ENCODE results near the gene STK32A. TPM values are rescaled to one million over a fixed set of nuclear protein-coding genes. Genes with fewer than 3 reads are reported as not detected.

Gene STK32A
- 0.14 TPM for total RNA-seq
- 0.09 TPM for polyA plus RNA-seq
- long read RNA-seq, donor 1, result 0 reads
- long read RNA-seq, donor 2, result 0 reads
- long read RNA-seq, donor 3, result 0 reads
- long read RNA-seq, donor 4, result 0 reads
- long read RNA-seq, donor 5, partial matches to known transcripts, result 0 of 1 reads
- long read RNA-seq, donor 5, other reads (novel, unspliced or antisense), result 0 of 1 reads
- long read RNA-seq, donor 6, result 0 reads
- long read RNA-seq, donor 7, result 0 reads
- long read RNA-seq, donor 8, result 0 reads
- long read RNA-seq, donor 9, result 0 reads
- long read RNA-seq, donor 10, result 0 reads

GRCh38 chr5:147234825-147235635, at the start of gene STK32A:
Gene STK32A, plus strand, starts transcription at chr5:147235026. Its CDS starts 4,609 bp downstream, at chr5:147239635.
- H3K9me3 ChIP-seq (ENCODE audit: control insufficient read depth in 2 of 2, insufficient read depth in 1 of 2, low read length in 1 of 2), result no peaks in the 10 kb centered on the region
- peaks cover 17 to 22% of the 10 kb centered on the region in 2 donors for H3K27me3 ChIP-seq (ENCODE audit: control insufficient read depth in 2 of 2, insufficient read depth in 1 of 2, low read length in 1 of 2)
- H3K4me1 ChIP-seq (ENCODE audit: control insufficient read depth in 2 of 2, insufficient read depth in 2 of 2, low read length in 2 of 2), result no peaks in the 10 kb centered on the region
- H3K27ac ChIP-seq (ENCODE audit: low read depth in 1 of 2, low read length in 1 of 2), result no peak within 1 kb of the TSS
- no peaks in the 10 kb centered on the region for H3K36me3 ChIP-seq (ENCODE audit: control insufficient read depth in 2 of 2, insufficient read depth in 2 of 2, low read length in 1 of 2)
- WGBS, result 7% methylated on average over 28 of the region's 28 CpGs
- no peak within 1 kb of the TSS for H3K4me3 ChIP-seq (ENCODE audit: low read length in 2 of 2)
- no peak for DNase-seq (ENCODE audit: low read depth in 6 of 9, low spot score in 9 of 9)

GRCh38 chr5:147187099-147187540, 47.7 kb upstream of the STK32A start:
- H3K27ac ChIP-seq (ENCODE audit: low read depth in 1 of 2, low read length in 1 of 2), result no peak overlapping the region
- WGBS, result 82% methylated on average over 1 of the region's 1 CpG
- no peaks in the 10 kb centered on the region for H3K36me3 ChIP-seq (ENCODE audit: control insufficient read depth in 2 of 2, insufficient read depth in 2 of 2, low read length in 1 of 2)
- H3K4me1 ChIP-seq (ENCODE audit: control insufficient read depth in 2 of 2, insufficient read depth in 2 of 2, low read length in 2 of 2), result no peaks in the 10 kb centered on the region
- H3K9me3 ChIP-seq (ENCODE audit: control insufficient read depth in 2 of 2, insufficient read depth in 1 of 2, low read length in 1 of 2), result no peaks in the 10 kb centered on the region
- H3K4me3 ChIP-seq (ENCODE audit: low read length in 2 of 2), result no peak overlapping the region
- DNase-seq (ENCODE audit: low read depth in 6 of 9, low spot score in 9 of 9), result no peak
- no peaks in the 10 kb centered on the region for H3K27me3 ChIP-seq (ENCODE audit: control insufficient read depth in 2 of 2, insufficient read depth in 1 of 2, low read length in 1 of 2)

DNA sequence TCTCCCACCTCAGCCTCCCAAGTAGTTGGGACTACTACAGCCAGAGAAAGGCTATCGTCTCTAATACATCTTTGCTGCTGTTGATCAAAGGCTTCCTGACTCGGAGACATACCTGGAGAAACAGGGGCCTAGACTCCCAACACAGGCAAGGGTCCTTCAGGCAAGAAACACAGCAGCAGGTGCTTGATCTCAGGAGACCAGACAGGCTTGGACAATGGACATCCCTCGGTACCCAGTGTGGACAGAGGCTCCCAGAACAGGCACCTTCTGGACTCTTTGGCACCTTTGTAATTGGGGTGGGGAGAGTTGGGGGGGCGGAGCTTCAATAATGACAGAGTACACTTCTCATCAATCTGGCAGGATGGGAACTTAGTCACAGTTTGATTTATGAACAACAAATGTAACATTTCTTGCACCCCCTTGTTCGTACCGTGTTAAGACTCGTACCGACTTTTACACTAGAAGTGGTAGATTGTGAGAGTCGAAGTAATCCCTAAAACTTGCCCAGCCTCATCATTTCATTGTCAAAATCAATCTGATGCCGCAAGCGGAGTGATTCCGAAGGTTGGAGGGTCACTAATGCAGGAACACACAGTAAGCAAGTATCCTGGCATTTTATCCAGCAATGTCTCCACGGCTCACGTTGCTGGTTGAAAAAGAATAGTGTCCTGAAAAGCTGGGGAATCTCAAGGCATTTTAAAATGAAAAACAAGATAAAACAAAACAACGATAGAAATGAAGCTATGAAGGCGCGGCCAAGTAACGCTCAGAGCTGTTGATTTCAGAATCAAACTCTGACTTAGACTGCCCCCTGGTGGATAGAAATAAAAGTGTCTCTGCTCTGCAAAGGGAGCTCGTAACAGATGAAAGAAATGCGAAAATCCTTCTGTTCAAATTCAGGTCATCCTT, 46.4 kb upstream of the STK32A start:
- H3K9me3 ChIP-seq (ENCODE audit: control insufficient read depth in 2 of 2, insufficient read depth in 1 of 2, low read length in 1 of 2), result no peaks in the 10 kb centered on the region
- DNase-seq (ENCODE audit: low read depth in 6 of 9, low spot score in 9 of 9), result peak; percentile 8 to 59 (median 27)
- WGBS, result 56% methylated on average over 20 of the region's 20 CpGs
- H3K36me3 ChIP-seq (ENCODE audit: control insufficient read depth in 2 of 2, insufficient read depth in 2 of 2, low read length in 1 of 2), result no peaks in the 10 kb centered on the region
- H3K27ac ChIP-seq (ENCODE audit: low read depth in 1 of 2, low read length in 1 of 2), result no peak overlapping the region
- no peaks in the 10 kb centered on the region for H3K27me3 ChIP-seq (ENCODE audit: control insufficient read depth in 2 of 2, insufficient read depth in 1 of 2, low read length in 1 of 2)
- no peaks in the 10 kb centered on the region for H3K4me1 ChIP-seq (ENCODE audit: control insufficient read depth in 2 of 2, insufficient read depth in 2 of 2, low read length in 2 of 2)
- no peak overlapping the region for H3K4me3 ChIP-seq (ENCODE audit: low read length in 2 of 2)

DNA sequence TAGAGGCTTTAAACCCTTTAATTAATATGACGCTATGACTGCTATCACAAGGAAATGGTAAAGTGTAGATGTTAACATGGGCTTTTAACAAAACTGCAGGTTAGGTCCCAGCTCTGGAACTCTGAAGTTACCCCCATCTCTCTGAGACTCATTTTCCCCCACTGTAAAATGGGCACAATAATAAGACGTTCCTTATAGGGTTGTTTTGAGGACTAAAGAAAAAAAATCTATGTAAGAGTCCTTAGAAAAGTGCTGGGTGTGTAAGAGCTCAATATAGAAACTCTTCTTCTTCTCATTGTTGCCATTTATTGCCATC, 45.8 kb upstream of the STK32A start:
- 25% methylated on average over 2 of the region's 2 CpGs for WGBS
- DNase-seq (ENCODE audit: low read depth in 6 of 9, low spot score in 9 of 9), result no peak
- Histone ChIP-seq H3K27ac (ENCODE audit: low read depth in 1 of 2, low read length in 1 of 2) (no peak overlapping the region), H3K9me3 (ENCODE audit: control insufficient read depth in 2 of 2, insufficient read depth in 1 of 2, low read length in 1 of 2) (no peaks in the 10 kb centered on the region), H3K4me3 (ENCODE audit: low read length in 2 of 2) (no peak overlapping the region), H3K4me1 (ENCODE audit: control insufficient read depth in 2 of 2, insufficient read depth in 2 of 2, low read length in 2 of 2) (no peaks in the 10 kb centered on the region), H3K36me3 (ENCODE audit: control insufficient read depth in 2 of 2, insufficient read depth in 2 of 2, low read length in 1 of 2) (no peaks in the 10 kb centered on the region), H3K27me3 (ENCODE audit: control insufficient read depth in 2 of 2, insufficient read depth in 1 of 2, low read length in 1 of 2) (no peaks in the 10 kb centered on the region)

GRCh38 chr5:147190331-147190730, 44.5 kb upstream of the STK32A start:
- DNase-seq (ENCODE audit: low read depth in 6 of 9, low spot score in 9 of 9), result no peak
- WGBS, result 82% methylated on average over 1 of the region's 1 CpG
- no peak overlapping the region for H3K27ac ChIP-seq (ENCODE audit: low read depth in 1 of 2, low read length in 1 of 2)
- H3K27me3 ChIP-seq (ENCODE audit: control insufficient read depth in 2 of 2, insufficient read depth in 1 of 2, low read length in 1 of 2), result no peaks in the 10 kb centered on the region
- H3K36me3 ChIP-seq (ENCODE audit: control insufficient read depth in 2 of 2, insufficient read depth in 2 of 2, low read length in 1 of 2), result no peaks in the 10 kb centered on the region
- no peaks in the 10 kb centered on the region for H3K4me1 ChIP-seq (ENCODE audit: control insufficient read depth in 2 of 2, insufficient read depth in 2 of 2, low read length in 2 of 2)
- H3K4me3 ChIP-seq (ENCODE audit: low read length in 2 of 2), result no peak overlapping the region
- no peaks in the 10 kb centered on the region for H3K9me3 ChIP-seq (ENCODE audit: control insufficient read depth in 2 of 2, insufficient read depth in 1 of 2, low read length in 1 of 2)

GRCh38 chr5:147193123-147193522, 41.7 kb upstream of the STK32A start:
- H3K27me3 ChIP-seq (ENCODE audit: control insufficient read depth in 2 of 2, insufficient read depth in 1 of 2, low read length in 1 of 2), result no peaks in the 10 kb centered on the region
- H3K36me3 ChIP-seq (ENCODE audit: control insufficient read depth in 2 of 2, insufficient read depth in 2 of 2, low read length in 1 of 2), result no peaks in the 10 kb centered on the region
- H3K9me3 ChIP-seq (ENCODE audit: control insufficient read depth in 2 of 2, insufficient read depth in 1 of 2, low read length in 1 of 2), result no peaks in the 10 kb centered on the region
- H3K4me1 ChIP-seq (ENCODE audit: control insufficient read depth in 2 of 2, insufficient read depth in 2 of 2, low read length in 2 of 2), result no peaks in the 10 kb centered on the region
- DNase-seq (ENCODE audit: low read depth in 6 of 9, low spot score in 9 of 9), result no peak
- no peak overlapping the region for H3K4me3 ChIP-seq (ENCODE audit: low read length in 2 of 2)
- 90% methylated on average over 1 of the region's 1 CpG for WGBS
- no peak overlapping the region for H3K27ac ChIP-seq (ENCODE audit: low read depth in 1 of 2, low read length in 1 of 2)

- 88% methylated on average over 5 of the region's 5 CpGs for WGBS
- Histone ChIP-seq H3K4me1 (ENCODE audit: control insufficient read depth in 2 of 2, insufficient read depth in 2 of 2, low read length in 2 of 2) (no peaks in the 10 kb centered on the region), H3K27ac (ENCODE audit: low read depth in 1 of 2, low read length in 1 of 2) (no peak overlapping the region), H3K27me3 (ENCODE audit: control insufficient read depth in 2 of 2, insufficient read depth in 1 of 2, low read length in 1 of 2) (no peaks in the 10 kb centered on the region), H3K4me3 (ENCODE audit: low read length in 2 of 2) (no peak overlapping the region), H3K36me3 (ENCODE audit: control insufficient read depth in 2 of 2, insufficient read depth in 2 of 2, low read length in 1 of 2) (no peaks in the 10 kb centered on the region), H3K9me3 (ENCODE audit: control insufficient read depth in 2 of 2, insufficient read depth in 1 of 2, low read length in 1 of 2) (no peaks in the 10 kb centered on the region)
- DNase-seq (ENCODE audit: low read depth in 6 of 9, low spot score in 9 of 9), result no peak
Observed at GRCh38 chr5:147200004-147200403, 34.8 kb upstream of the STK32A start.

GRCh38 chr5:147203213-147203612, 31.6 kb upstream of the STK32A start:
- H3K27ac ChIP-seq (ENCODE audit: low read depth in 1 of 2, low read length in 1 of 2), result no peak overlapping the region
- no peaks in the 10 kb centered on the region for H3K27me3 ChIP-seq (ENCODE audit: control insufficient read depth in 2 of 2, insufficient read depth in 1 of 2, low read length in 1 of 2)
- H3K4me3 ChIP-seq (ENCODE audit: low read length in 2 of 2), result no peak overlapping the region
- DNase-seq (ENCODE audit: low read depth in 6 of 9, low spot score in 9 of 9), result no peak
- H3K4me1 ChIP-seq (ENCODE audit: control insufficient read depth in 2 of 2, insufficient read depth in 2 of 2, low read length in 2 of 2), result no peaks in the 10 kb centered on the region
- 44% methylated on average over 4 of the region's 4 CpGs for WGBS
- H3K36me3 ChIP-seq (ENCODE audit: control insufficient read depth in 2 of 2, insufficient read depth in 2 of 2, low read length in 1 of 2), result no peaks in the 10 kb centered on the region
- no peaks in the 10 kb centered on the region for H3K9me3 ChIP-seq (ENCODE audit: control insufficient read depth in 2 of 2, insufficient read depth in 1 of 2, low read length in 1 of 2)

- Histone ChIP-seq H3K4me1 (ENCODE audit: control insufficient read depth in 2 of 2, insufficient read depth in 2 of 2, low read length in 2 of 2) (no peaks in the 10 kb centered on the region), H3K4me3 (ENCODE audit: low read length in 2 of 2) (no peak overlapping the region), H3K9me3 (ENCODE audit: control insufficient read depth in 2 of 2, insufficient read depth in 1 of 2, low read length in 1 of 2) (no peaks in the 10 kb centered on the region), H3K36me3 (ENCODE audit: control insufficient read depth in 2 of 2, insufficient read depth in 2 of 2, low read length in 1 of 2) (no peaks in the 10 kb centered on the region), H3K27ac (ENCODE audit: low read depth in 1 of 2, low read length in 1 of 2) (no peak overlapping the region), H3K27me3 (ENCODE audit: control insufficient read depth in 2 of 2, insufficient read depth in 1 of 2, low read length in 1 of 2) (no peaks in the 10 kb centered on the region)
- WGBS, result 94% methylated on average over 2 of the region's 2 CpGs
- no peak for DNase-seq (ENCODE audit: low read depth in 6 of 9, low spot score in 9 of 9)
Observed at GRCh38 chr5:147204576-147204975, 30.2 kb upstream of the STK32A start.

Measured in thymus (tissue), 14 donors.